Tibial artery (tissue), 4 donors: ENCODE data around the gene POMGNT2.
A peak's percentile ranks its signal among the peaks of the same experiment; 100 is the strongest.

Experiments
- DNase-seq, 2 donors: peaks; one replicate each; pipeline ENCODE4 v3.0.0-alpha.2; 2019
- H3K27ac ChIP-seq, 2 donors: fragments of 200-600 bp; sonication (generic) in 1 of 2; 1 replicate in 1 of 2; 2 replicates in 1 of 2; pipeline ENCODE4 v1.5.1; 2018 to 2019; ENCODE audit warnings: mild to moderate bottlenecking in 1 of 2
- H3K27me3 ChIP-seq, 2 donors: fragments of 200-600 bp; sonication (generic) in 1 of 2; one replicate each; pipeline versions ENCODE4 v1.5.1 to v1.6.0; 2016 to 2019
- H3K36me3 ChIP-seq, 3 donors: fragments of 200-600 bp; sonication (generic) in 2 of 3; one replicate each; pipeline ENCODE4 v1.5.1; 2016 to 2019; ENCODE audit warnings: mild to moderate bottlenecking in 2 of 3
- H3K4me1 ChIP-seq, 4 donors: fragments of 200-600 bp; sonication (generic) in 2 of 4; 1 replicate in 3 of 4; 2 replicates in 1 of 4; pipeline ENCODE4 v1.5.1; 2016 to 2019
- H3K4me3 ChIP-seq, 2 donors: fragments of 200-600 bp; sonication (generic) in 1 of 2; 1 replicate in 1 of 2; 2 replicates in 1 of 2; pipeline ENCODE4 v1.5.1; 2018 to 2019; ENCODE audit warnings: mild to moderate bottlenecking in 2 of 2
- H3K9me3 ChIP-seq, 3 donors: fragments of 200-600 bp; sonication (generic) in 1 of 3; one replicate each; pipeline ENCODE4 v1.5.1; 2016 to 2019
- intact Hi-C: fragments of 100-400 bp; cut with DNase I; formaldehyde crosslinking; loops from one replicate; pipeline ENCODE4 v1.15.0; 2023; ENCODE audit warnings: low total_unique reads
- TF ChIP-seq, protein P1 (sequence below), 2 experiments: fragments of 200-600 bp in 1 of 2; fragments of 450-650 bp in 1 of 2; IDR thresholded peaks; one replicate each; pipeline ENCODE4 v1.5.1; 2017 to 2019; ENCODE audit warnings: antibody characterized with exemption in 2 of 2, mild to moderate bottlenecking in 1 of 2, moderate library complexity in 1 of 2

The POMGNT2 gene

DNA sequence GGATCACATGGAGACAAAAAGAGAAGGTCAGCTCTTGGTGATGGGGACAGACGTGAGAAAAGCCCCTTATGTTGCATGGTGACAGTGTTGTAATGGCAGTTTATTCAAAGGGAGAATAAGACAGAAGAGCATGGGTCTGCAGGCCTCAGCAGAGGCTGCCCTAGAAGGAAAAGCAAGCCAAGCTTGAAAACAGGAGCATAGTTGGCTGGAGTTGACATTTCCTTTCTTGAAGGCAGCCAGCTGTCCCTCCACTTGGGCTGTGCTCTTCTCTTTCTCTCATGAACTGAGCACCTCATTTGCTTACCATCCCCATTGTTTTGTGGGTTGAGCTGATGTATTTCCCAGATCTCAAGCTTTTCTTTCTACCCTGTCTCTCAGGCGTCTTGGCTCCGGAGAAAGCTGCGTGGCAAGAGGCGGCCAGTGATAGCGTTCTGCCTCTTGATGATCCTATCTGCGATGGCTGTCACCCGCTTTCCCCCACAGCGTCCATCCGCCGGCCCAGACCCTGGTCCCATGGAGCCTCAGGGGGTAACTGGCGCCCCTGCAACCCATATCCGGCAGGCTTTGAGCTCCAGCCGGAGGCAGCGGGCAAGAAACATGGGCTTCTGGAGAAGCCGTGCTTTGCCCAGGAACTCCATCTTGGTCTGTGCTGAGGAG is 73.9 kb downstream of the POMGNT2 start:
- intact Hi-C loops, result loop anchor here (10.0 kb wide), 1 partner anchor 67 kb away; no protein-coding TSS in a partner anchor
- TF ChIP-seq, protein P1, sequence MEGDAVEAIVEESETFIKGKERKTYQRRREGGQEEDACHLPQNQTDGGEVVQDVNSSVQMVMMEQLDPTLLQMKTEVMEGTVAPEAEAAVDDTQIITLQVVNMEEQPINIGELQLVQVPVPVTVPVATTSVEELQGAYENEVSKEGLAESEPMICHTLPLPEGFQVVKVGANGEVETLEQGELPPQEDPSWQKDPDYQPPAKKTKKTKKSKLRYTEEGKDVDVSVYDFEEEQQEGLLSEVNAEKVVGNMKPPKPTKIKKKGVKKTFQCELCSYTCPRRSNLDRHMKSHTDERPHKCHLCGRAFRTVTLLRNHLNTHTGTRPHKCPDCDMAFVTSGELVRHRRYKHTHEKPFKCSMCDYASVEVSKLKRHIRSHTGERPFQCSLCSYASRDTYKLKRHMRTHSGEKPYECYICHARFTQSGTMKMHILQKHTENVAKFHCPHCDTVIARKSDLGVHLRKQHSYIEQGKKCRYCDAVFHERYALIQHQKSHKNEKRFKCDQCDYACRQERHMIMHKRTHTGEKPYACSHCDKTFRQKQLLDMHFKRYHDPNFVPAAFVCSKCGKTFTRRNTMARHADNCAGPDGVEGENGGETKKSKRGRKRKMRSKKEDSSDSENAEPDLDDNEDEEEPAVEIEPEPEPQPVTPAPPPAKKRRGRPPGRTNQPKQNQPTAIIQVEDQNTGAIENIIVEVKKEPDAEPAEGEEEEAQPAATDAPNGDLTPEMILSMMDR (IDR thresholded peaks at IDR 0.05), result no peak
- no peak overlapping the region for H3K4me3 ChIP-seq
- H3K27ac ChIP-seq, result peak overlapping the region in 1 of 2 donors; percentile 19
- peaks cover 0 to 10% (median 7%) of the 10 kb centered on the region in 3 donors for H3K36me3 ChIP-seq
- no peaks in the 10 kb centered on the region for H3K27me3 ChIP-seq
- peaks cover 0 to 18% (median 5%) of the 10 kb centered on the region in 4 donors for H3K4me1 ChIP-seq
- no peak for DNase-seq
- no peaks in the 10 kb centered on the region for H3K9me3 ChIP-seq

DNA sequence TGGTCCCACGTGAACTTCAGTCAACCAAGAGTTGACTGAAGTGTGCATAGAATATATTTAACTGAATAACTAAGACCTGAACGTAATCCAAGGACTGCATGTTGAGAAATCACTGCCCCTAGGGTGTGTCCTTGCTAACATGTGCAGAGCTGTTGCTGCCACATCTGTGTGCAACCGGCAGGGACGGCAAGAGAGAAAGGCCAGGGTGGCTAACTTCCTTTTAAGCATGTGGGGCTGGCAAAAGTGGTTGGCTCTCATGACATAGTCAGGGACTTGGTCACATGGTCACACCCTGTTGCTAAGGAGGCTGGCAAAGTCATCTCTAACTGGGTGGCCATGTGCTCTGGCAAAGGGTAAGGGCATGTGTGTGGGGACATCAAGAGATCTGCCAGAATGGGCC is 74.4 kb downstream of the POMGNT2 start:
- intact Hi-C loops, result loop anchor here (10.0 kb wide), 1 partner anchor 67 kb away; no protein-coding TSS in a partner anchor
- Histone ChIP-seq H3K9me3 (no peaks in the 10 kb centered on the region), H3K27me3 (no peaks in the 10 kb centered on the region), H3K27ac (no peak overlapping the region), H3K4me3 (no peak overlapping the region), H3K4me1 (peaks cover 0 to 23% (median 5%) of the 10 kb centered on the region in 4 donors), H3K36me3 (peaks cover 0 to 10% (median 7%) of the 10 kb centered on the region in 3 donors)
- TF ChIP-seq, protein P1 (IDR thresholded peaks at IDR 0.05), result no peak
- DNase-seq, result peak; percentile 48 to 89

GRCh38 chr3:43030162-43030935 is 75.5 kb downstream of the POMGNT2 start:
- no peaks in the 10 kb centered on the region for H3K9me3 ChIP-seq
- H3K4me1 ChIP-seq, result peaks cover 0 to 34% (median 8%) of the 10 kb centered on the region in 4 donors
- no peak overlapping the region for H3K27ac ChIP-seq
- no peaks in the 10 kb centered on the region for H3K27me3 ChIP-seq
- DNase-seq, result no peak
- intact Hi-C loops, result loop anchor here (10.0 kb wide), 1 partner anchor 66 kb away; no protein-coding TSS in a partner anchor
- TF ChIP-seq, protein P1 (IDR thresholded peaks at IDR 0.05), result no peak
- H3K36me3 ChIP-seq, result peaks cover 0 to 10% (median 7%) of the 10 kb centered on the region in 3 donors
- H3K4me3 ChIP-seq, result no peak overlapping the region
